Body of pancreas (tissue), 4 donors: ENCODE data around the gene XRCC5. TPM values are rescaled to one million over a fixed set of nuclear protein-coding genes. Genes with fewer than 3 reads are reported as not detected.

Experiments
- ATAC-seq: fragments of 150-250 bp; one replicate; pipeline ENCODE4 v1.9.1; 2016
- DNase-seq, 4 donors: peaks; one replicate each; pipeline ENCODE4 v3.0.0-alpha.2; 2019
- H3K27ac ChIP-seq, 4 donors: fragments of 200-600 bp; sonication (generic); 1 replicate in 3 of 4; 2 replicates in 1 of 4; pipeline versions ENCODE4 v1.5.1 to v1.6.1; 2016 to 2019; ENCODE audit warnings: mild to moderate bottlenecking in 1 of 4, mixed read lengths in 1 of 4, moderate library complexity in 1 of 4
- H3K27me3 ChIP-seq, 2 donors: fragments of 200-600 bp; sonication (generic); one replicate each; pipeline ENCODE4 v1.6.0; 2016; ENCODE audit warnings: mild to moderate bottlenecking in 1 of 2
- H3K36me3 ChIP-seq, 2 donors: fragments of 200-600 bp; sonication (generic); replicated peaks in 1 of 2; 2 replicates each; pipeline ENCODE4 v1.5.1; 2016; ENCODE audit warnings: low read depth in 2 of 2; ENCODE audit not compliant: insufficient read depth in 1 of 2
- H3K4me1 ChIP-seq: fragments of 200-600 bp; sonication (generic); one replicate; pipeline ENCODE4 v1.6.0; 2016
- H3K4me3 ChIP-seq, 2 donors: fragments of 200-600 bp; sonication (generic); 1 replicate in 1 of 2; 2 replicates in 1 of 2; pipeline ENCODE4 v1.5.1; 2016 to 2019
- H3K9me3 ChIP-seq, 3 donors: fragments of 200-600 bp; sonication (generic); 1 replicate in 2 of 3; 2 replicates in 1 of 3; pipeline ENCODE4 v1.5.1; 2016
- CTCF ChIP-seq, 7 experiments: fragments of 450-650 bp in 4 of 7; fragments of 200-600 bp in 3 of 7; sonication (generic) in 3 of 7; IDR thresholded peaks; one replicate each; pipeline ENCODE4 v1.5.1; 2016 to 2019; ENCODE audit warnings: antibody characterized with exemption in 7 of 7
- POLR2A ChIP-seq, 3 donors: fragments of 450-650 bp; IDR thresholded peaks; one replicate each; pipeline ENCODE4 v1.6.1; 2016; ENCODE audit warnings: antibody characterized with exemption in 3 of 3, mild to moderate bottlenecking in 2 of 3
- WGBS, 2 donors: methylation state at CpG; one replicate each; pipeline ENCODE4 v1.1.5; 2017; 5-methylcytosine and 5-hydroxymethylcytosine counted together
- intact Hi-C: fragments of 100-400 bp; cut with DNase I; formaldehyde crosslinking; loops from one replicate; pipeline ENCODE4 v1.15.1; 2023
- total RNA-seq, 2 donors: library from RNA; depleted of rRNA; stranded (reverse); fragments of >200 nt; gene quantifications; one replicate each; pipeline ENCODE4 v1.1.0, GENCODE V29; 2016

The XRCC5 gene
- total RNA-seq, 2 donors from 2014 or later: 74.2 to 74.7 TPM

DNA sequence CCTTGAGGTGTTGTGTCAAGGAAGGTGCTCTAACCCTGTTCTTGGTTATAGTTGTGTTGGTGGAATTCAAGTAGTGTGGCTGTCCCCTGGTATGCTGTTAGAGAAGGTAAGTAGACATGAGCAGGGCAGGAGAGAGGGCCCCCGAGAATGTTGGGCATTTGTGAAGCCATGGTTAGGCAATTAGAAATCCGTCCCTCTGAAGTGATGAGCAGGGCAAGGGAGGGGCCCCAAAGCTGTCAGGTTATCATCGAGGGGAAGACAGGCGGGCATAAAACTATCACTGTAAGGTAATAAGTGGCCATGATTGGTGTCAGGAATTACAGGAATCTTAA is 5.2 kb downstream of the XRCC5 start:
- Histone ChIP-seq H3K4me3 (no peak overlapping the region), H3K36me3 (peaks cover 0 to 8% of the 10 kb centered on the region in 2 donors), H3K27ac (peak overlapping the region in 3 of 4 donors; percentile 52 to 77 (median 55)), H3K9me3 (no peaks in the 10 kb centered on the region), H3K27me3 (no peaks in the 10 kb centered on the region), H3K4me1 (peaks cover 42% of the 10 kb centered on the region)
- DNase-seq (no peak), ATAC-seq (no peak)
- 30 to 33% methylated on average over 4 of the region's 4 CpGs for WGBS, 2 donors
- intact Hi-C loops: no loop called here
- no peak for TF ChIP-seq POLR2A (IDR thresholded peaks at IDR 0.05)
- no peak for TF ChIP-seq CTCF (IDR thresholded peaks at IDR 0.05)

- WGBS, 2 donors: 3 to 4% methylated on average over 29 of the region's 29 CpGs
- intact Hi-C loops: no loop called here
- Histone ChIP-seq H3K27ac (peak overlapping the region; percentile 52 to 87 (median 72)), H3K36me3 (peaks cover 0 to 9% of the 10 kb centered on the region in 2 donors), H3K9me3 (no peaks in the 10 kb centered on the region), H3K4me1 (peaks cover 40% of the 10 kb centered on the region), H3K27me3 (no peaks in the 10 kb centered on the region), H3K4me3 (peak overlapping the region; percentile 14 to 33)
- DNase-seq: peak; percentile 99 to 100 (median 99)
- TF ChIP-seq POLR2A (IDR thresholded peaks at IDR 0.05) (peak in 2 of 3 donors; percentile 54 to 55), CTCF (IDR thresholded peaks at IDR 0.05) (peak; percentile 82 to 98 (median 96))
- peak; percentile 100 for ATAC-seq
These were observed 5.8 kb downstream of the XRCC5 start for GRCh38 chr2:216114714-216115531.

- intact Hi-C loops: no loop called here
- Histone ChIP-seq H3K27me3 (no peaks in the 10 kb centered on the region), H3K9me3 (no peaks in the 10 kb centered on the region), H3K4me1 (peaks cover 25% of the 10 kb centered on the region), H3K27ac (no peak overlapping the region), H3K36me3 (peaks cover 4 to 14% of the 10 kb centered on the region in 2 donors), H3K4me3 (no peak overlapping the region)
- no peak for DNase-seq
- TF ChIP-seq CTCF (IDR thresholded peaks at IDR 0.05): no peak
- TF ChIP-seq POLR2A (IDR thresholded peaks at IDR 0.05): no peak
- 86 to 91% methylated on average over 1 of the region's 1 CpG for WGBS, 2 donors
- ATAC-seq: no peak
These were observed 7.3 kb downstream of the XRCC5 start for GRCh38 chr2:216116418-216116817.

DNA sequence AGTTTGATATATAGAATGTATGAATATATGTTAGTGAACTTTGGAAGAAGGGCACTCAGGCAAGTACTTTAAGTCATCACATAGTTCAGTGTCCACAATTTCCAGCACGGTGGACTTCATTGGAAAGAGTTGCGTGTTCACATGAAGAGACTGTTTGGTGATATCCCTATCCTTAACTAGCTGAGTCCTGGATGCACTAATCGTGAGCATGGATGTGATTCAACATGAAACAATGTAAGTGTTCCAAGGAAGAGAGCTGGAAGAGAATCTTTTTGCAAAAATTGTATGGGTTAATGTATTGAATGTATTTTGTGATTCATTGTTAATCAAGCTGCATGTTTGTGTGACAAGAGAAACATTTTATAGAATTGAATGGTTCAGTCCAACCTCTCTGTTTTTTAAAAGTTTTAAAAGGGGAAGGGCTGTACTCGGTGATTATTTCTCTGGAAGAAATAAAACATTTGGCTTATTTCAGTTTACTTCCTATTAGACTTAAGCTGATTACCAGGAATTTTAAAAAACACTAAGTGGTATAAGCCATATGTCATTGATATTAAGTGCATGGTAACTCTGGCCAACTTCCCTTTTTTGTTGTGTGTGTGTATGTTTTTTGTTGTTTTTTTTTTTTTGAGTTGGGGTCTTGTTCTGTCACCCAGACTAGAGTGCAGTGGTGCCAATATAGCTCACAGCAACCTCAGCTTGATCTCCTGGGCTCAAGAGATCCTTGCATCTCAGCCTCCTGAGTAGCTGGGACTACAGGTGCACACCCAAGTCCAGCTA is 8.6 kb downstream of the XRCC5 start:
- no peak for ATAC-seq
- DNase-seq: no peak
- 76 to 78% methylated on average over 4 of the region's 4 CpGs for WGBS, 2 donors
- H3K27me3 ChIP-seq: no peaks in the 10 kb centered on the region
- peaks cover 23% of the 10 kb centered on the region for H3K4me1 ChIP-seq
- H3K9me3 ChIP-seq: no peaks in the 10 kb centered on the region
- no peak overlapping the region for H3K27ac ChIP-seq
- intact Hi-C loops: no loop called here
- H3K36me3 ChIP-seq: peaks cover 8 to 20% of the 10 kb centered on the region in 2 donors
- TF ChIP-seq POLR2A (IDR thresholded peaks at IDR 0.05): no peak
- TF ChIP-seq CTCF (IDR thresholded peaks at IDR 0.05): no peak
- H3K4me3 ChIP-seq: no peak overlapping the region
